NCI-H146 (cell line): ENCODE measurements around the gene MED9.

ENCODE experiments used
- DNase-seq: peaks from one replicate; lab custom pipeline; 2025; lab: John Stamatoyannopoulos, UW

The MED9 gene

GRCh38 chr17:17491031-17491471, 14.3 kb downstream of the MED9 start:
- no peak for DNase-seq

- DNase-seq = no peak
Measured at GRCh38 chr17:17491546-17491988, 14.8 kb downstream of the MED9 start.

- no peak for DNase-seq
Measured at GRCh38 chr17:17492085-17492484, 15.3 kb downstream of the MED9 start.

GRCh38 chr17:17492571-17492970, 15.8 kb downstream of the MED9 start:
- no peak for DNase-seq

GRCh38 chr17:17493249-17493985, 16.6 kb downstream of the MED9 start:
- no peak for DNase-seq

GRCh38 chr17:17493986-17494466, 17.2 kb downstream of the MED9 start:
- DNase-seq = no peak

- DNase-seq = no peak
Measured at GRCh38 chr17:17494499-17494869, 17.7 kb downstream of the MED9 start.

GRCh38 chr17:17494870-17495535, 18.2 kb downstream of the MED9 start:
- DNase-seq = peak; percentile 39

GRCh38 chr17:17495536-17496188, 18.9 kb downstream of the MED9 start:
- peak; percentile 57 for DNase-seq

- peak; percentile 86 for DNase-seq
Measured at GRCh38 chr17:17496189-17497064, 19.6 kb downstream of the MED9 start, which contains the start of gene RASD1. Gene RASD1, minus strand, starts transcription at chr17:17496395. Its CDS starts 214 bp downstream, at chr17:17496181.

- no peak for DNase-seq
Measured at GRCh38 chr17:17497065-17497844, 20.5 kb downstream of the MED9 start.

- DNase-seq = no peak
Measured at GRCh38 chr17:17497845-17498520, 21.2 kb downstream of the MED9 start.

GRCh38 chr17:17498606-17499301, 22.0 kb downstream of the MED9 start:
- DNase-seq = no peak

- no peak for DNase-seq
Measured at GRCh38 chr17:17499402-17500145, 22.8 kb downstream of the MED9 start.

GRCh38 chr17:17500999-17501605, 24.3 kb downstream of the MED9 start:
- DNase-seq = no peak

- DNase-seq = no peak
Measured at GRCh38 chr17:17502741-17503565, 26.2 kb downstream of the MED9 start.

GRCh38 chr17:17503566-17504130, 26.8 kb downstream of the MED9 start:
- peak; percentile 25 for DNase-seq
